GM18511 (cell line): Measurements from ENCODE around the gene NPHS1.

Source experiments
- ATAC-seq: cut with Tn5 transposase; IDR thresholded peaks from one replicate; pipeline ENCODE4 v1.9.1; 2021; ENCODE audit warnings: mild to moderate bottlenecking, moderate library complexity; ENCODE audit not compliant: unreplicated experiment

Gene NPHS1

GRCh38 chr19:35789195-35789977 lies 62.9 kb downstream of the NPHS1 start:
- ATAC-seq = no peak

DNA sequence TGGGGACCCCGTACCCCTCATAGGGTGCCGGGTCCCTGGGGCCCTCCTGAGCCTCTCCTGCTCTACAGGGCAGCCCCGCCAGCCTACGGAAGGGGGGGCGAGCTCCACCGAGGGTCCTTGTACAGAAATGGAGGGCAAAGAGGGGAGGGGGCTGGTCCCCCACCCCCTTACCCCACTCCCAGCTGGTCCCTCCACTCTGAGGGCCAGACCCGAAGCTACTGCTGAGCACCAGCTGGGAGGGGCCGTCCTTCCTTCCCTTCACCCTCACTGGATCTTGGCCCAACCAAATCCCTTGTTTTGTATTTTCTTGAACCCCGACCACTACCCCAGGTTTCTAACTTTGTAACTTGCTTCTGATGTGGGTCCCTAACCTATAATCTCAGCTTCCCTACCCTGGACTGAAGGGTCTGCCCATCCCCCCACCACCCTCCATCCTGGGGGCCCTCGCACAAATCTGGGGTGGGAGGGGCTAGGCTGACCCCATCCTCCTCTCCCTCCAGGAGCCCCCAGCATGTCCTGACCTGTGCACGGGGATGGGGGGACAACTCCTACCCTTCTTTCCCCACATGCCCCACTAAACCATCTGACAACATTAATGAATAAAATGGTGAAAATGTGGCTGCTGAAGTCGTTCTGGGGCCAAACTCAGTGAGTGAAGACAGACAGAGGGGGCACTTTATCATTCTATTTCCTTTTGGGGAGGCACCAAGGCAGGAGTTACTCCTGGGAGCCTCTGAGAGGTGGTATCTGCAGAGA lies 63.9 kb downstream of the NPHS1 start:
- ATAC-seq = no peak

DNA sequence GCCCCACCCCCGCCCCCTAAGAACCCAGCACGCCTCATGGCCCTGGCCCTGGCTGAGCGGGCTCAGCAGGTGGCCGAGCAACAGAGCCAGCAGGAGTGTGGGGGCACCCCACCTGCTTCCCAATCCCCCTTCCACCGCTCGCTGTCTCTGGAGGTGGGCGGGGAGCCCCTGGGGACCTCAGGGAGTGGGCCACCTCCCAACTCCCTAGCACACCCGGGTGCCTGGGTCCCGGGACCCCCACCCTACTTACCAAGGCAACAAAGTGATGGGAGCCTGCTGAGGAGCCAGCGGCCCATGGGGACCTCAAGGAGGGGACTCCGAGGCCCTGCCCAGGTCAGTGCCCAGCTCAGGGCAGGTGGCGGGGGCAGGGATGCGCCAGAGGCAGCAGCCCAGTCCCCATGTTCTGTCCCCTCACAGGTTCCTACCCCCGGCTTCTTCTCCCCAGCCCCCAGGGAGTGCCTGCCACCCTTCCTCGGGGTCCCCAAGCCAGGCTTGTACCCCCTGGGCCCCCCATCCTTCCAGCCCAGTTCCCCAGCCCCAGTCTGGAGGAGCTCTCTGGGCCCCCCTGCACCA lies 65.0 kb downstream of the NPHS1 start:
- ATAC-seq = no peak

- no peak for ATAC-seq
These were observed 65.8 kb downstream of the NPHS1 start for GRCh38 chr19:35786299-35787160.

GRCh38 chr19:35785339-35785627 lies 67.0 kb downstream of the NPHS1 start:
- no peak for ATAC-seq

DNA sequence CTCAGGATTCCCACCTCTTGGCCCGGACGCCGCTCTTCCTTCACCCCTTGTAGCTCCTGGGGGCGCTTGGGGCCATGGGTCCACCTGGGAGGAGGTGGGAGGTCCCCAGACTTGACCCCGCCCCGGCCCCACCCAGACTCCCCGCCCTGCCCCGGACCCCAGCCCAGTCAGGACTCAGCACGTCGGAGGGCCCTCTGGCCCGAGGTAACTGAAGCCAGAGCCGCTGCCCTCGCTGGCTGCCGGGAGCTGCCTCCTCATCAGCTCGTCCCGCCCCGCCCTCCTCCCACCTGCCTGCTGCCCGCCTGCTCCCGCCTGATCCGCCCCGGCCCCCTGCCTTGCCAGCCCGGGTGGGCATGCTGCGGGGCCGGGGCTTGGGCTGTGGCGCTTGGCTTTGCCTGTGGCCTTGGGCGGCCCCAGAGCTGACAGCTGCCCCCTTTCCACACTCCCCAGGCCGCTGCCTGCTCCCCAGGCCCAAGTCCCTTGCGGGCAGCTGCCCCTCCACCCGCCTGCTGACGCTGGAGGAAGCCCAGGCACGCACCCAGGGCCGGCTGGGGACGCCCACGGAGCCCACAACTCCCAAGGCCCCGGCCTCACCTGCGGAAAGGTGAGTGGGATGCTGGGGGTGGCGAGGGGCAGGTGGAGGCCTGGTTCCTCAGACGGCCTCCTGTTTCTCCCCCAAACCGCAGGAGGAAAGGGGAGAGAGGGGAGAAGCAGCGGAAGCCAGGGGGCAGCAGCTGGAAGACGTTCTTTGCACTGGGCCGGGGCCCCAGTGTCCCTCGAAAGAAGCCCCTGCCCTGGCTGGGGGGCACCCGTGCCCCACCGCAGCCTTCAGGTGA lies 67.6 kb downstream of the NPHS1 start:
- ATAC-seq = no peak

- no peak for ATAC-seq
These were observed 68.6 kb downstream of the NPHS1 start for GRCh38 chr19:35783469-35784434.

GRCh38 chr19:35782589-35782988 lies 69.7 kb downstream of the NPHS1 start:
- ATAC-seq = no peak

DNA sequence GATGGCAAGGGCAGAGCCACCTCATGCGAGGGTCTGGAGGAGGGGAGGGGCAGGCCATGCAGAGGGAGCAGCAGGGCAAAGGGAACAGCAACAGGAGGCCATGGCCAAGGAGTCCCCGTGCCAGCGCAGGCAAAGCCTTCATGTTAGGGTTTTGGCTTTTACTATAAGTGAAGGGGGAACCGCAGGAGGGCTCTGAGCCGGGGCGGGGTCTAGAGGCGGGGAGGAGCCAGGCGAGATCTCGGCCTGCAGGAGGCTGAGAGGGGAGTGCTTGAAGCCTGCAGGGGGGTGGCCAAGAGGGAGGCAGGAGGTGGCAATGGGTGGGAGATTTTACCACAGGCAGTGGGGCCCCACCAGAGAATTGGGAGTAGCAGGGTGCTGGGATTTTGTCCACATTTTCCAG lies 70.7 kb downstream of the NPHS1 start:
- no peak for ATAC-seq

DNA sequence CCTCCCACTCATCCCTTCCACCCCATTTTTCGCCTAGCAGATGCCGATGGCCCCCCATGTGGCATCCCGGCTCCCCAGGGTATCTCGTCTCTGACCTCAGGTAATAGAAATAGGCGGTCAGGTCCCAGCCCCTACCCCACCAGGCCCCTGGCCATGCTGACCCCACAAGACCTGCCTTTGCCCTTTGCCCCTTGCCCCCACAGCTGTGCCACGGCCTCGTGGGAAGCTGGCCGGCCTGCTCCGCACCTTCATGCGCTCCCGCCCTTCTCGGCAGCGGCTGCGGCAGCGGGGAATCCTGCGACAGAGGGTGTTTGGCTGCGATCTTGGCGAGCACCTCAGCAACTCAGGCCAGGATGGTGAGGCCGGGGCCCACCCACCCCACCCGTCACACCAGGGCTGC lies 71.6 kb downstream of the NPHS1 start:
- no peak for ATAC-seq

DNA sequence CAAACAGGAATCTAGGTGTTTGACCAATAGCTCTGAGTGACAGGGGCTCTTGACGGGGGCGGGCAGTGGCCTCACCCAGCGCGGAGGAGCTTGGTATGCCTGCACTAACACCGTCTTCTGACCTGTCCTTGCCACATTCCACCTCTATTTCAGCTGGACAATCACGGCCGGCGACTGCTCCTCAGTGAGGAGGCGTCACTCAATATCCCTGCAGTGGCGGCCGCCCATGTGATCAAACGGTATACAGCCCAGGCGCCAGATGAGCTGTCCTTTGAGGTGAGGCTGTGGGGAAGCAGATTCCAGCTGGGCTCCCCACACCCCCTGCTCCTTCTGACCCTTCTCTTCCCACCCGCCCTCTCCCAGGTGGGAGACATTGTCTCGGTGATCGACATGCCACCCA lies 72.2 kb downstream of the NPHS1 start:
- ATAC-seq = no peak

DNA sequence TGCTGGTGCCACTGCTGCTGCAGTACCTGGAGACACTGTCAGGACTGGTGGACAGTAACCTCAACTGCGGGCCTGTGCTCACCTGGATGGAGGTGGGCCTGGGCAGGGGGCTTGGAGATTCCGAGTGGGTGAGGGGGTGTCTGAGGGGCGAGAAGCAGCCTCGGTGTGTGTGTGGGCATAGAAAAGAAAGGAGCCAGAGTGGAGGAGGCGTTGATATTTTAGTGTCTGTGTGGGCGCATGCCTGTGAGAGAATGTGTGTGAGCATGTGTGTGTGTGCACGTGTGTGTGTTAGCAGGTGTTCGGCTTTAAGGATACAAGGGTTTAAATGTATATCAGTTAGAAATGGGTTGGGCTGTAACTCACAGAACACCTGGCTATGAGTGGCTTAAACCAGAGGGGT lies 73.3 kb downstream of the NPHS1 start:
- no peak for ATAC-seq

GRCh38 chr19:35777961-35778360 lies 74.3 kb downstream of the NPHS1 start:
- ATAC-seq = no peak

DNA sequence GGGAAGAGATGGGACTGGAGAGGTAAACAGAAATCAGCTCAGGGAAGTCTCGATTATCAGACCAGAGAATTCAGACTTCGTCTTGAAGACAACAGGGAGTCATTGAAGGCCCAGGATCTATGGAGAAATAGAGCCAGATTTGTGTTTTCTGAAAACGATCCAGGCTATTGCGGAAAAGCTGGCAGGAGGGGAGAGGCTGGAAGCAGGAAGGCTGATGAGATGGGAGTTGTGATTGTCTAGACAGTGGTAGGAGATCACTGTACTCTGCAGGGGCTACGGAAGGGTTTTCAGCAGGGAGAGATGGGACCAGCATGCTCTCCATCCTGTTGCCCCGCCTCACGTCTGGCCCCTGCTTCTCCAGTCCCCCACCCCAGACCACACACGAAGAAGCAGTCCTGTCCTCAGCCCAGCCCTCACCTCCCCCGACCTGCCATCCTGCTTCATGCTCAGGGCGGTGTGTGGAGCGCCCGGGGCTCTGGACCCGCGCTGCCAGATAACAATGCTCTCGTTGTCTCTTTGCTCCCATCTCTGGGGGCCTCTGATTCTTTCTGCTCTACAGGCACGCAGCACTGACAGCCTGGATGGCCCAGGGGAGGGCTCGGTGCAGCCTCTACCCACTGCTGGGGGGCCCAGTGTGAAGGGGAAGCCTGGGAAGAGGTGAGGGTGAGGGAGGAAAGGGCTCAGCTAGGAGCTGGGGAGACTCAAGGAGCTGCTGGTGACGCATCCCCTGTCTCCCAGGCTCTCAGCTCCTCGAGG lies 75.0 kb downstream of the NPHS1 start:
- no peak for ATAC-seq

DNA sequence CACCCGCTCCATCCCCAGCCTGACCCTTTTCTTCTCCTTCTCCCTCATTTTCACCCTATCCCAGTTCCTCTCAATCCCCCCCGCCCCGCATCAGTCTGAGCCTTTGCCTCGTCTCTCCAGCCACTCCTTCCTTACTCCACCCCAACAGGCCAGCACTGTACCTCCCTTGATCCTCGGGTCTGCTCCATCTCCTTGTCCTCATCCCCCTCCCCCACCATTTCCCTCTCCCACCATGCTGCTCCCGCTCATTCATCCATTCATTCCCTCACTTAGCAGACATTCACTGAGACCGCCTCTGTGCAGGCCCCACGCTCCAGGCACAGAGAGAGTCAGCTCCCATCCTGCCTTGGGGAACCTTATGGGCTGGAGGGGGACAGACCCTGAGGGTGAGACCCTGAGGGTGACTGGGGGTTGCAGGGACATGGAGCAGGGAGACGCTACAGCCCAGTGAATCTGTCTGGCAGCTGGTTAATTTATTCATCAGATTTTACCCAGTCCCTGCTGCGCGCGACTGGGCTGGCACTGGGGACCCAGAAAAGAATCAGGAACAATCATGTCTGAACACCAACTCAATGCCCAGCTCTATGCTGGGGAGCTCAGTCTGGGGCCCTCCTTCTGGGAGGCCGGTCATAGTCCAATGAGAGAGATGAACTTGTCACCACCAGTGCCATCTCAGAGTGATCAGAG lies 76.1 kb downstream of the NPHS1 start:
- ATAC-seq = no peak
